ENCODE data around the gene NECTIN4. TPM values are rescaled to one million over a fixed set of nuclear protein-coding genes. Genes with fewer than 3 reads are reported as not detected.

Gene NECTIN4
- 8.8 and 9.0 TPM in 2 replicates for total RNA-seq (2021)
- Bru-seq, nascent RNA = percentile 46 among the genes with signal in this experiment
- percentile 65 among the genes with signal in this experiment for BruChase-seq, experiment 1, labeled RNA remaining after a 2-hour chase
- percentile 56 among the genes with signal in this experiment for BruChase-seq, experiment 2, labeled RNA remaining after a 6-hour chase
- long read RNA-seq, partial matches to known transcripts = 0 of 10 reads
- long read RNA-seq, other reads (novel, unspliced or antisense) = 8 of 10 reads

GRCh38 chr1:161089251-161089924 is at the start of gene NECTIN4:
Gene NECTIN4 (minus strand): TSS chr1:161089558. CDS start chr1:161089296, 262 bp downstream.
- Histone ChIP-seq H3K4me1 (replicated peaks; ENCODE audit: insufficient read depth) (peaks cover 90% of the 10 kb centered on the region), H3K9me3 (ENCODE audit: insufficient read depth, low read depth) (no peaks in the 10 kb centered on the region), H2AFZ (peak within 1 kb of the TSS; percentile 40; the same call in 1 of the 2 replicates), H3K4me3 (peak within 1 kb of the TSS; percentile 61), H4K20me1 (ENCODE audit: insufficient read depth) (no peaks in the 10 kb centered on the region), H3K4me2 (peak within 1 kb of the TSS; percentile 92), H3F3A (ENCODE audit: insufficient read depth, low read depth) (peaks cover 22% of the 10 kb centered on the region), H3K27me3 (ENCODE audit: insufficient read depth, low read depth) (no peaks in the 10 kb centered on the region), H3K36me3 (ENCODE audit: low read depth) (no peaks in the 10 kb centered on the region), H3K79me2 (ENCODE audit: low read depth) (peaks cover 41% of the 10 kb centered on the region), H3K9me2 (ENCODE audit: insufficient read depth) (no peaks in the 10 kb centered on the region), H3K27ac (peak within 1 kb of the TSS; percentile 86)
- no TSS peak for BruUV-seq (replicated peaks)
- POLR2A ChIA-PET (ENCODE audit: unreplicated experiment) = interaction anchor here (0.6 kb wide), 2 partner anchors 18 to 68 kb away, joined by 3 to 7 read pairs; partner anchors contain the start of gene F11R
- CTCF ChIA-PET = interaction anchor here (0.6 to 0.8 kb wide), 3 partner anchors 47 to 97 kb away, joined by 3 to 6 read pairs (median 3); partner anchors contain the start of gene F11R
- DNase-seq = peak; percentile 78 to 81
- TF ChIP-seq EZH2 (IDR thresholded peaks at IDR 0.05; ENCODE audit: low read depth) = no peak
- TF ChIP-seq, protein P1, sequence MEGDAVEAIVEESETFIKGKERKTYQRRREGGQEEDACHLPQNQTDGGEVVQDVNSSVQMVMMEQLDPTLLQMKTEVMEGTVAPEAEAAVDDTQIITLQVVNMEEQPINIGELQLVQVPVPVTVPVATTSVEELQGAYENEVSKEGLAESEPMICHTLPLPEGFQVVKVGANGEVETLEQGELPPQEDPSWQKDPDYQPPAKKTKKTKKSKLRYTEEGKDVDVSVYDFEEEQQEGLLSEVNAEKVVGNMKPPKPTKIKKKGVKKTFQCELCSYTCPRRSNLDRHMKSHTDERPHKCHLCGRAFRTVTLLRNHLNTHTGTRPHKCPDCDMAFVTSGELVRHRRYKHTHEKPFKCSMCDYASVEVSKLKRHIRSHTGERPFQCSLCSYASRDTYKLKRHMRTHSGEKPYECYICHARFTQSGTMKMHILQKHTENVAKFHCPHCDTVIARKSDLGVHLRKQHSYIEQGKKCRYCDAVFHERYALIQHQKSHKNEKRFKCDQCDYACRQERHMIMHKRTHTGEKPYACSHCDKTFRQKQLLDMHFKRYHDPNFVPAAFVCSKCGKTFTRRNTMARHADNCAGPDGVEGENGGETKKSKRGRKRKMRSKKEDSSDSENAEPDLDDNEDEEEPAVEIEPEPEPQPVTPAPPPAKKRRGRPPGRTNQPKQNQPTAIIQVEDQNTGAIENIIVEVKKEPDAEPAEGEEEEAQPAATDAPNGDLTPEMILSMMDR (conservative IDR thresholded peaks at IDR 0.05) = no peak
- intact Hi-C loops (cut with micrococcal nuclease; ENCODE audit: unreplicated experiment) = no loop called here

- intact Hi-C loops (cut with micrococcal nuclease; ENCODE audit: unreplicated experiment) = loop anchor here (2.0 to 10.0 kb wide), 3 partner anchors 144 to 458 kb away; no protein-coding TSS in a partner anchor
- Histone ChIP-seq H3F3A (ENCODE audit: insufficient read depth, low read depth) (peaks cover 46% of the 10 kb centered on the region), H3K79me2 (ENCODE audit: low read depth) (peaks cover 30% of the 10 kb centered on the region), H2AFZ (no peak overlapping the region), H4K20me1 (ENCODE audit: insufficient read depth) (peaks cover 3% of the 10 kb centered on the region; the same call in 1 of the 2 replicates), H3K27ac (no peak overlapping the region), H3K4me3 (no peak overlapping the region), H3K36me3 (ENCODE audit: low read depth) (no peaks in the 10 kb centered on the region), H3K4me2 (no peak overlapping the region), H3K4me1 (replicated peaks; ENCODE audit: insufficient read depth) (peaks cover 24% of the 10 kb centered on the region), H3K9me2 (ENCODE audit: insufficient read depth) (no peaks in the 10 kb centered on the region), H3K9me3 (ENCODE audit: insufficient read depth, low read depth) (no peaks in the 10 kb centered on the region), H3K27me3 (ENCODE audit: insufficient read depth, low read depth) (no peaks in the 10 kb centered on the region)
- TF ChIP-seq, protein P1 (conservative IDR thresholded peaks at IDR 0.05) = no peak
- no peak for TF ChIP-seq EZH2 (IDR thresholded peaks at IDR 0.05; ENCODE audit: low read depth)
- DNase-seq = no peak
- CTCF ChIA-PET = no interaction called here
- POLR2A ChIA-PET (ENCODE audit: unreplicated experiment) = interaction anchor here (0.5 kb wide), 1 partner anchor 991 kb away, joined by 3 read pairs; no protein-coding TSS in a partner anchor
- BruUV-seq (replicated peaks) = no TSS peak
Observed at GRCh38 chr1:161138431-161138830, 49.1 kb upstream of the NECTIN4 start.

- Histone ChIP-seq H3K9me3 (ENCODE audit: insufficient read depth, low read depth) (no peaks in the 10 kb centered on the region), H3F3A (ENCODE audit: insufficient read depth, low read depth) (peaks cover 52% of the 10 kb centered on the region), H3K4me3 (no peak overlapping the region), H4K20me1 (ENCODE audit: insufficient read depth) (peaks cover 3% of the 10 kb centered on the region; the same call in 1 of the 2 replicates), H3K27me3 (ENCODE audit: insufficient read depth, low read depth) (no peaks in the 10 kb centered on the region), H3K4me2 (no peak overlapping the region), H2AFZ (no peak overlapping the region), H3K79me2 (ENCODE audit: low read depth) (peaks cover 31% of the 10 kb centered on the region), H3K27ac (no peak overlapping the region), H3K36me3 (ENCODE audit: low read depth) (no peaks in the 10 kb centered on the region), H3K9me2 (ENCODE audit: insufficient read depth) (no peaks in the 10 kb centered on the region), H3K4me1 (replicated peaks; ENCODE audit: insufficient read depth) (peaks cover 24% of the 10 kb centered on the region)
- BruUV-seq (replicated peaks) = no TSS peak
- TF ChIP-seq, protein P1 (conservative IDR thresholded peaks at IDR 0.05) = no peak
- no peak for TF ChIP-seq EZH2 (IDR thresholded peaks at IDR 0.05; ENCODE audit: low read depth)
- DNase-seq = no peak
- intact Hi-C loops (cut with micrococcal nuclease; ENCODE audit: unreplicated experiment) = loop anchor here (2.0 to 10.0 kb wide), 3 partner anchors 143 to 457 kb away; no protein-coding TSS in a partner anchor
- POLR2A ChIA-PET (ENCODE audit: unreplicated experiment) = no interaction called here
- CTCF ChIA-PET = no interaction called here
Observed at GRCh38 chr1:161137881-161138280, 48.5 kb upstream of the NECTIN4 start.
